ENCODE results near the gene SDC4.

- TF ChIP-seq CTCF (conservative IDR thresholded peaks at IDR 0.05; ENCODE audit: low read length) (no peak), EZH2phosphoT487 (IDR thresholded peaks at IDR 0.05; ENCODE audit: borderline replicate concordance) (no peak)
Observed at GRCh38 chr20:45390931-45391330, 42.7 kb upstream of the SDC4 start.

All from Loucy (cell line).